WERI-Rb-1 (cell line): Measurements from ENCODE around the gene PTPRD.

Source experiments
- DNase-seq: peaks from one replicate; pipeline ENCODE4 v3.0.0-alpha.2; 2020
- H3K27ac ChIP-seq: fragments of 250-450 bp; sonication (Bioruptor Pico); 2 replicates; pipeline ENCODE4 v1.5.1; 2020; ENCODE audit warnings: mild to moderate bottlenecking, moderate library complexity
- H3K27me3 ChIP-seq: fragments of 250-450 bp; sonication (Bioruptor Pico); 2 replicates; pipeline ENCODE4 v1.5.1; 2021; ENCODE audit warnings: mild to moderate bottlenecking, low read depth, moderate library complexity; ENCODE audit not compliant: insufficient read depth, severe bottlenecking
- H3K36me3 ChIP-seq: fragments of 250-450 bp; sonication (Bioruptor Pico); 2 replicates; pipeline ENCODE4 v1.5.1; 2020; ENCODE audit warnings: mild to moderate bottlenecking, moderate library complexity
- H3K4me3 ChIP-seq: 2 replicates; pipeline ENCODE4 v1.5.1; 2011; ENCODE audit warnings: low read depth, mild to moderate bottlenecking, control low read depth, low read length
- H3K9me3 ChIP-seq: fragments of 250-450 bp; sonication (Bioruptor Pico); 2 replicates; pipeline ENCODE4 v1.5.1; 2021; ENCODE audit warnings: mild to moderate bottlenecking, moderate library complexity; ENCODE audit not compliant: severe bottlenecking
- CTCF ChIP-seq: IDR thresholded peaks from 2 replicates; pipeline ENCODE4 v1.5.1; 2011; ENCODE audit warnings: low read depth, mild to moderate bottlenecking, control low read depth, inconsistent platforms, low read length

Gene PTPRD

GRCh38 chr9:8424786-8425410 is 2187.9 kb downstream of the PTPRD start:
- no peak for DNase-seq
- TF ChIP-seq CTCF = no peak
- no peaks in the 10 kb centered on the region for H3K36me3 ChIP-seq
- H3K4me3 ChIP-seq = no peak overlapping the region
- H3K27ac ChIP-seq = no peak overlapping the region
- H3K9me3 ChIP-seq = no peaks in the 10 kb centered on the region
- no peaks in the 10 kb centered on the region for H3K27me3 ChIP-seq

- no peak for DNase-seq
- Histone ChIP-seq H3K9me3 (no peaks in the 10 kb centered on the region), H3K27ac (no peak overlapping the region), H3K27me3 (no peaks in the 10 kb centered on the region), H3K36me3 (no peaks in the 10 kb centered on the region), H3K4me3 (no peak overlapping the region)
- TF ChIP-seq CTCF = no peak
These were observed 2192.4 kb downstream of the PTPRD start for GRCh38 chr9:8420416-8420815.

DNA sequence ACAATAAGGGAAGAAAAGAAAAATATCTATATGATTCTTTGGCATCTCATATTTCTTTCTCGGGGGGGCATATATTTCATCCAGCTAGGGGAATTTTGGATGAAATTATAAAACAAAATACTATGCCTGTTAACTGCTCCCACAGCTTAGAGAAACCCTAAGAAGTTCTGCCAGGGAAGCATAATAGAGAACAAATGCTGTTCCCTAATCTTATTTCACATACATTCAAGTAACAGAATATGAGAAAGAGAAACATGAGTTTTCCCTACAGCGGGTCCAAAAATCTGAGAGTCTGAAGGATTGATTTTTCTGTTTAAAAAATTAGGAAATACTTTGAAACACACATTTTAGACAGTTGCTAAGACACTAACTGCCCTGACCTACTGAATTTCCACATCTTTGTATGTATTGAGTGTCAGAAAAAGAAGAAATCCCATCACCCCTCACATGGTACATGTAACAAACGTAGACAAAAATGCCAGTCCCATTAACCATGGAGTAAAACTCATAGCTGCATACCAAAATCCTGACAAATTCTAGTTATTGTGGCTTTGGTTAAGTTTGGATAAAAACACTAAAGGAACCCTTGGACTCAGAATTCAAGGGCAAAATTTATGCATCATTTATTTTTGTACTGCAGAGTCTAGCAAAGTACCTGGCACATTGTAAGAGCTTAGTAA is 2193.1 kb downstream of the PTPRD start:
- H3K36me3 ChIP-seq = no peaks in the 10 kb centered on the region
- DNase-seq = no peak
- H3K4me3 ChIP-seq = no peak overlapping the region
- no peak for TF ChIP-seq CTCF
- no peak overlapping the region for H3K27ac ChIP-seq
- no peaks in the 10 kb centered on the region for H3K9me3 ChIP-seq
- no peaks in the 10 kb centered on the region for H3K27me3 ChIP-seq

GRCh38 chr9:8417341-8417740 is 2195.5 kb downstream of the PTPRD start:
- Histone ChIP-seq H3K27ac (no peak overlapping the region), H3K9me3 (no peaks in the 10 kb centered on the region), H3K27me3 (no peaks in the 10 kb centered on the region), H3K36me3 (no peaks in the 10 kb centered on the region), H3K4me3 (no peak overlapping the region)
- no peak for TF ChIP-seq CTCF
- DNase-seq = no peak

- Histone ChIP-seq H3K4me3 (no peak overlapping the region), H3K27ac (no peak overlapping the region), H3K27me3 (no peaks in the 10 kb centered on the region), H3K9me3 (no peaks in the 10 kb centered on the region), H3K36me3 (no peaks in the 10 kb centered on the region)
- no peak for DNase-seq
- TF ChIP-seq CTCF = no peak
These were observed 2200.5 kb downstream of the PTPRD start for GRCh38 chr9:8412327-8412726.
